Heart left ventricle (tissue), 16 donors: Measurements from ENCODE around the gene FOXC1. TPM values are rescaled to one million over a fixed set of nuclear protein-coding genes. Genes with fewer than 3 reads are reported as not detected.

ENCODE experiments used
- ATAC-seq, 4 donors: fragments of 200-7000 bp; cut with Tn5 transposase; one replicate each; pipeline ENCODE4 v1.9.1; 2020 to 2022; ENCODE audit warnings: moderate library complexity in 4 of 4, mild to moderate bottlenecking in 3 of 4, moderate number of reproducible peaks in 1 of 4
- DNase-seq, 5 donors: peaks; one replicate each; pipeline ENCODE4 v3.0.0-alpha.2; 2020
- H3K27ac ChIP-seq, 12 donors: fragments of 200-600 bp; sonication (generic) in 4 of 12; one replicate each; pipeline versions ENCODE4 v1.5.0 to v1.8.0; 2016 to 2022; ENCODE audit warnings: mild to moderate bottlenecking in 2 of 12
- H3K27me3 ChIP-seq, 9 donors: fragments of 200-600 bp; sonication (generic) in 2 of 9; one replicate each; pipeline versions ENCODE4 v1.5.1 to v1.8.0; 2016 to 2022; ENCODE audit warnings: mild to moderate bottlenecking in 3 of 9
- H3K36me3 ChIP-seq, 9 donors: fragments of 200-600 bp; sonication (generic) in 2 of 9; one replicate each; pipeline versions ENCODE4 v1.5.0 to v1.8.0; 2018 to 2022; ENCODE audit warnings: mild to moderate bottlenecking in 2 of 9
- H3K4me1 ChIP-seq, 12 donors: fragments of 200-600 bp; sonication (generic) in 4 of 12; one replicate each; pipeline versions ENCODE4 v1.5.0 to v1.8.0; 2016 to 2022; ENCODE audit warnings: mild to moderate bottlenecking in 3 of 12
- H3K4me3 ChIP-seq, 12 donors: fragments of 200-600 bp; sonication (generic) in 4 of 12; one replicate each; pipeline versions ENCODE4 v1.5.0 to v1.8.0; 2017 to 2022; ENCODE audit warnings: mild to moderate bottlenecking in 9 of 12, moderate library complexity in 4 of 12
- H3K9me3 ChIP-seq, 12 donors: fragments of 200-600 bp; sonication (generic) in 4 of 12; one replicate each; pipeline versions ENCODE4 v1.5.0 to v1.8.0; 2016 to 2022; ENCODE audit warnings: mild to moderate bottlenecking in 1 of 12
- CTCF ChIP-seq, 12 donors: fragments of 200-600 bp; sonication (generic) in 4 of 12; IDR thresholded peaks; one replicate each; pipeline versions ENCODE4 v1.5.0 to v1.8.0; 2018 to 2022; ENCODE audit warnings: antibody characterized with exemption in 12 of 12, mild to moderate bottlenecking in 5 of 12
- POLR2A ChIP-seq, 2 donors: fragments of 450-650 bp; IDR thresholded peaks; one replicate each; pipeline ENCODE4 v1.6.1; 2017; ENCODE audit warnings: antibody characterized with exemption in 2 of 2, mild to moderate bottlenecking in 2 of 2, moderate library complexity in 2 of 2
- WGBS, 4 donors: extraction: QIAGEN DNeasy Blood & Tissue Kit in 2 of 4; methylation state at CpG; one replicate each; pipeline versions ENCODE4 v1.1.5 to v1.1.7; 2013 to 2018; 5-methylcytosine and 5-hydroxymethylcytosine counted together
- intact Hi-C, 10 donors: fragments of 100-400 bp; cut with DNase I; formaldehyde crosslinking; loops; one replicate each; pipeline versions ENCODE4 v1.11.1 to v1.14.2; 2022
- polyA plus RNA-seq, 2 donors: library from polyadenylated mRNA; stranded (reverse); fragments of 200-250 nt; gene quantifications; one replicate each; pipeline ENCODE4 v1.2.3, GENCODE V29; 2013
- total RNA-seq, 9 donors: library from RNA; depleted of rRNA in 2 of 9; stranded (reverse); fragments of >200 nt in 2 of 9; fragmentation: NEBNext Ultra II Directional in 3 of 9; extraction: Animal tissue kit (Norgen Biotek cat#: 25700) in 3 of 9; gene quantifications; one replicate each; pipeline versions ENCODE4 v1.1.0 to v1.2.4, GENCODE V29; 2016 to 2023
- donor health status: ischemic (EF 13 %, LVEDD 7.1; RV severe dilation, severe dysfunction).
- donor health status: healthy with polysubstance abuse.
- donor health status: DM: no; HTN: yes; CAD: no.
- donor health status: DM: no; HTN: no; CAD: no.
- donor health status: ischemic (EF 25% LVEDD 6.9; RV normal size, moderate dysfunction).
- donor health status: ischemic (EF 25% LVEDD 5.7; RV mildly dilated, moderate dysfunction).
- donor health status: healthy.
- donor health status: DM: yes; HTN: yes; CAD: no.
- donor health status: ischemic (EF 35%, LVEDD 5.7; RV mildly dilated, moderate dysfunction).
- donor health status: nonischemic (EF 11% LVEDD 7.7; RV severe dilation, severe dysfunction).
- donor health status: DM: yes; HTN: yes; CAD: no.
- donor health status: PGD.
- donor health status: ischemic (EF 29% LVEDD 5.4; RV normal size, mild dysfunction).
- donor health status: nonischemic (EF 23%, LVEDD 6.1; RV moderate dilation, normal function).

FOXC1 gene
- total and polyA plus RNA-seq, 11 donors: 1.8 to 6.3 (median 3.3) TPM

- WGBS, 4 donors: 58 to 83% (median 75%) methylated on average over 31 to 50 of the region's 50 CpGs
- DNase-seq (no peak), ATAC-seq (no peak)
- H3K27ac ChIP-seq: peak overlapping the region in 7 of 12 donors; percentile 4 to 90 (median 64)
- H3K27me3 ChIP-seq: peaks cover 0 to 89% (median 38%) of the 10 kb centered on the region in 9 donors
- no peaks in the 10 kb centered on the region for H3K9me3 ChIP-seq
- H3K4me1 ChIP-seq: peaks cover 0 to 44% (median 7%) of the 10 kb centered on the region in 12 donors
- H3K36me3 ChIP-seq: no peaks in the 10 kb centered on the region
- intact Hi-C loops: loop anchor here in 2 of 10 donors (10.0 kb wide), 2 partner anchors 209 to 219 kb away; no protein-coding TSS in a partner anchor
- TF ChIP-seq CTCF (IDR thresholded peaks at IDR 0.05) (no peak), POLR2A (IDR thresholded peaks at IDR 0.05) (no peak)
- peak overlapping the region in 10 of 12 donors; percentile 28 to 89 (median 72) for H3K4me3 ChIP-seq
Measured at GRCh38 chr6:1615151-1615852, 5.6 kb downstream of the FOXC1 start.

- H3K27ac ChIP-seq: peak overlapping the region in 1 of 12 donors; percentile 88
- no peak for ATAC-seq
- no peaks in the 10 kb centered on the region for H3K36me3 ChIP-seq
- intact Hi-C loops: loop anchor here in 2 of 10 donors (10.0 kb wide), 2 partner anchors 209 to 219 kb away; no protein-coding TSS in a partner anchor
- peak overlapping the region in 2 of 12 donors; percentile 22 to 78 for H3K4me3 ChIP-seq
- H3K9me3 ChIP-seq: no peaks in the 10 kb centered on the region
- DNase-seq: no peak
- peaks cover 0 to 89% (median 42%) of the 10 kb centered on the region in 9 donors for H3K27me3 ChIP-seq
- H3K4me1 ChIP-seq: peaks cover 0 to 43% (median 8%) of the 10 kb centered on the region in 12 donors
- WGBS, 4 donors: 85 to 90% (median 88%) methylated on average over 10 of the region's 10 CpGs
- TF ChIP-seq CTCF (IDR thresholded peaks at IDR 0.05): no peak
- TF ChIP-seq POLR2A (IDR thresholded peaks at IDR 0.05): no peak
Measured at GRCh38 chr6:1615853-1616420, 6.2 kb downstream of the FOXC1 start.

GRCh38 chr6:1616701-1617463, 7.2 kb downstream of the FOXC1 start:
- TF ChIP-seq POLR2A (IDR thresholded peaks at IDR 0.05) (no peak), CTCF (IDR thresholded peaks at IDR 0.05) (no peak)
- Histone ChIP-seq H3K27me3 (peaks cover 0 to 90% (median 45%) of the 10 kb centered on the region in 9 donors), H3K4me3 (peak overlapping the region in 1 of 12 donors; percentile 22), H3K27ac (peak overlapping the region in 2 of 12 donors; percentile 15 to 34), H3K9me3 (no peaks in the 10 kb centered on the region), H3K4me1 (peaks cover 0 to 35% (median 6%) of the 10 kb centered on the region in 12 donors), H3K36me3 (no peaks in the 10 kb centered on the region)
- intact Hi-C loops: loop anchor here in 2 of 10 donors (10.0 kb wide), 2 partner anchors 208 to 218 kb away; no protein-coding TSS in a partner anchor
- WGBS, 4 donors: 83 to 91% (median 89%) methylated on average over 11 of the region's 11 CpGs
- ATAC-seq (no peak), DNase-seq (no peak)
